ENCODE results near the gene CMSS1.

DNA sequence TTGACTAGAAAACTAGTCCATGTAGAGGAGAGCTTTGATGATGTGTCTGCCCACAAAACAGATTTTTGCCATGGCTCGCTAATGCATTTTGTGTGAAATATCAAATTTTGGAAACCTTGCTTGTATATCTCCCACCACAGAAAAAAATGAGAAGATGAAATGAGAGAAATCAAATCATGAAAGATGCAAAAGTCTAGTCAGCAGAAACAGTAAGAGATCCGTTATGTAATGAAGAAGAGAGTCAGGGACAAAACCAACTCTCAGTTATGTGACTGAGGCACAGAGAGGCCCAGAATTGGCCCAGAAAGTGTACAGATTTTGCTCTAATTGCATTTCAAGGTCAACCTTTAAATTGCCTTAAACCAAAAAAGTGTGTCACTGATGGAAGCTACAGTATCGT is 189.7 kb downstream of the CMSS1 start:
- TF ChIP-seq, protein P1, sequence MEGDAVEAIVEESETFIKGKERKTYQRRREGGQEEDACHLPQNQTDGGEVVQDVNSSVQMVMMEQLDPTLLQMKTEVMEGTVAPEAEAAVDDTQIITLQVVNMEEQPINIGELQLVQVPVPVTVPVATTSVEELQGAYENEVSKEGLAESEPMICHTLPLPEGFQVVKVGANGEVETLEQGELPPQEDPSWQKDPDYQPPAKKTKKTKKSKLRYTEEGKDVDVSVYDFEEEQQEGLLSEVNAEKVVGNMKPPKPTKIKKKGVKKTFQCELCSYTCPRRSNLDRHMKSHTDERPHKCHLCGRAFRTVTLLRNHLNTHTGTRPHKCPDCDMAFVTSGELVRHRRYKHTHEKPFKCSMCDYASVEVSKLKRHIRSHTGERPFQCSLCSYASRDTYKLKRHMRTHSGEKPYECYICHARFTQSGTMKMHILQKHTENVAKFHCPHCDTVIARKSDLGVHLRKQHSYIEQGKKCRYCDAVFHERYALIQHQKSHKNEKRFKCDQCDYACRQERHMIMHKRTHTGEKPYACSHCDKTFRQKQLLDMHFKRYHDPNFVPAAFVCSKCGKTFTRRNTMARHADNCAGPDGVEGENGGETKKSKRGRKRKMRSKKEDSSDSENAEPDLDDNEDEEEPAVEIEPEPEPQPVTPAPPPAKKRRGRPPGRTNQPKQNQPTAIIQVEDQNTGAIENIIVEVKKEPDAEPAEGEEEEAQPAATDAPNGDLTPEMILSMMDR (IDR thresholded peaks at IDR 0.05; ENCODE audit: low read length), result 0 out of 2 replicates have a peak, but pooled peaks have one; percentile 0
- TF ChIP-seq EZH2 (IDR thresholded peaks at IDR 0.05; ENCODE audit: borderline replicate concordance, low read length), result no peak

Measured in OCI-LY1 (cell line).